Lower leg skin (tissue), 4 donors: ENCODE measurements around the gene BAIAP2. TPM values are rescaled to one million over a fixed set of nuclear protein-coding genes. Genes with fewer than 3 reads are reported as not detected.

Experiments used
- DNase-seq, 2 donors: peaks; one replicate each; pipeline ENCODE4 v3.0.0-alpha.2; 2019; ENCODE audit warnings: low spot score in 2 of 2
- H3K4me3 ChIP-seq: fragments of 200-600 bp; sonication (generic); 2 replicates; pipeline ENCODE4 v1.5.1; 2017; ENCODE audit warnings: mild to moderate bottlenecking, low read depth; ENCODE audit not compliant: poor library complexity, severe bottlenecking
- POLR2A ChIP-seq, 2 donors: fragments of 450-650 bp; IDR thresholded peaks; one replicate each; pipeline ENCODE4 v1.6.1; 2016 to 2017; ENCODE audit warnings: antibody characterized with exemption in 2 of 2, mild to moderate bottlenecking in 1 of 2, moderate library complexity in 1 of 2
- WGBS, 2 donors: methylation state at CpG; one replicate each; pipeline ENCODE4 v1.1.5; 2018; 5-methylcytosine and 5-hydroxymethylcytosine counted together
- intact Hi-C: fragments of 100-400 bp; cut with DNase I; formaldehyde crosslinking; loops from one replicate; pipeline ENCODE4 v1.15.0; 2023; ENCODE audit warnings: low total_unique reads
- total RNA-seq, 4 donors: library from RNA; depleted of rRNA; stranded (reverse); fragments of >200 nt; gene quantifications; one replicate each; pipeline ENCODE4 v1.1.0, GENCODE V29; 2016
- TF ChIP-seq, protein P1 (sequence below), 3 donors: fragments of 450-650 bp; IDR thresholded peaks; one replicate each; pipeline ENCODE4 v1.5.1; 2016; ENCODE audit warnings: antibody characterized with exemption in 3 of 3, mild to moderate bottlenecking in 3 of 3, moderate library complexity in 2 of 3

The BAIAP2 gene
- total RNA-seq, 4 donors from 2014 or later, result 190 to 308 (median 224) TPM

DNA sequence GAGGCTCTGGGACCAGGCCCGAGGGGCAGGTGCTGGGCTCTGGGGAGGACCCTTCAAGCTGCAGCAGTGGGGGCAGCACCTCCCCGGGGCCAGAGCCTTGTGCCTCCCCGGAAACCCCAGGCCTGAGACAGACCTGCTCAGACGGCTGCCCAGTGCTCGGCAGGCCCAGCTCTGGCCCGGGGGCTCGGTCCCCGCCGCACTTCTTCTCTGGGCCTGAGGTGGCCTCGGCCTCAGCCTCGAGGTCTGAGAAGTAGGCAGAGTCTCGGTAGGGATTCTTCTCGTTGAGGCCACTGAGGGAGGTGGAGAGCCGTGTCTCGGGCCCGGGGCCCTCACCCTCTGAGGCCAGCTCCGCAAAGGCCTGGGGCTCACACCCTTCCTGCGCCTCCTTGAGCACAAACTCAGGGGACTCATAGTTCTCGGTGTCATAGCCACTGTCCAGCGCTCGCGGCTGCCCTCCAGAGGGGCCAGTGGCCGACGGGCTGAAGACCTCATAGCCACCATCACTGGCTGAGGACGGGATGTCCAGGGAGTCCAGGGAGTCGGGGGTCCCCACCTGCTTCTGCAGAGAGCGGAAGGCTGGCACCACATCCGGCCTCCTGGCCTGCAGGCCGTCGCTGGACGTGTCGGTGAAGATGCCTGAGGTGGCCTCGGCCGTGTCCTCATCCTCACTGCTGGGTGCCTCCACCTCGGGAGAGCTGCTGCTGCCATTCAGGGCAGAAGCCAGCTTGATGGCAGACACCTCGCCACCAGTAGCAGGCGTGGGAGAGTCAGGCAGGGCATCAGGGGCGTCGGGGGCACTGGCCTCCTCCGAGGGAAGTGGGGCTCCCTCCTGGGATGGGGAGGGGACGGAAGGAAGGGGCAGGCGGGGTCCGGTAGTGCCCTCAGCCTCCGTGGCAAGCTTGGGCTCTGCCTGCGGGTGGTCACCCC, 86.0 kb downstream of the BAIAP2 start:
- TF ChIP-seq, protein P1, sequence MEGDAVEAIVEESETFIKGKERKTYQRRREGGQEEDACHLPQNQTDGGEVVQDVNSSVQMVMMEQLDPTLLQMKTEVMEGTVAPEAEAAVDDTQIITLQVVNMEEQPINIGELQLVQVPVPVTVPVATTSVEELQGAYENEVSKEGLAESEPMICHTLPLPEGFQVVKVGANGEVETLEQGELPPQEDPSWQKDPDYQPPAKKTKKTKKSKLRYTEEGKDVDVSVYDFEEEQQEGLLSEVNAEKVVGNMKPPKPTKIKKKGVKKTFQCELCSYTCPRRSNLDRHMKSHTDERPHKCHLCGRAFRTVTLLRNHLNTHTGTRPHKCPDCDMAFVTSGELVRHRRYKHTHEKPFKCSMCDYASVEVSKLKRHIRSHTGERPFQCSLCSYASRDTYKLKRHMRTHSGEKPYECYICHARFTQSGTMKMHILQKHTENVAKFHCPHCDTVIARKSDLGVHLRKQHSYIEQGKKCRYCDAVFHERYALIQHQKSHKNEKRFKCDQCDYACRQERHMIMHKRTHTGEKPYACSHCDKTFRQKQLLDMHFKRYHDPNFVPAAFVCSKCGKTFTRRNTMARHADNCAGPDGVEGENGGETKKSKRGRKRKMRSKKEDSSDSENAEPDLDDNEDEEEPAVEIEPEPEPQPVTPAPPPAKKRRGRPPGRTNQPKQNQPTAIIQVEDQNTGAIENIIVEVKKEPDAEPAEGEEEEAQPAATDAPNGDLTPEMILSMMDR (IDR thresholded peaks at IDR 0.05), result no peak
- TF ChIP-seq POLR2A (IDR thresholded peaks at IDR 0.05), result no peak
- intact Hi-C loops, result no loop called here
- no peak overlapping the region for H3K4me3 ChIP-seq
- no peak for DNase-seq
- WGBS, 2 donors, result 63 to 71% methylated on average over 16 to 37 of the region's 45 CpGs

DNA sequence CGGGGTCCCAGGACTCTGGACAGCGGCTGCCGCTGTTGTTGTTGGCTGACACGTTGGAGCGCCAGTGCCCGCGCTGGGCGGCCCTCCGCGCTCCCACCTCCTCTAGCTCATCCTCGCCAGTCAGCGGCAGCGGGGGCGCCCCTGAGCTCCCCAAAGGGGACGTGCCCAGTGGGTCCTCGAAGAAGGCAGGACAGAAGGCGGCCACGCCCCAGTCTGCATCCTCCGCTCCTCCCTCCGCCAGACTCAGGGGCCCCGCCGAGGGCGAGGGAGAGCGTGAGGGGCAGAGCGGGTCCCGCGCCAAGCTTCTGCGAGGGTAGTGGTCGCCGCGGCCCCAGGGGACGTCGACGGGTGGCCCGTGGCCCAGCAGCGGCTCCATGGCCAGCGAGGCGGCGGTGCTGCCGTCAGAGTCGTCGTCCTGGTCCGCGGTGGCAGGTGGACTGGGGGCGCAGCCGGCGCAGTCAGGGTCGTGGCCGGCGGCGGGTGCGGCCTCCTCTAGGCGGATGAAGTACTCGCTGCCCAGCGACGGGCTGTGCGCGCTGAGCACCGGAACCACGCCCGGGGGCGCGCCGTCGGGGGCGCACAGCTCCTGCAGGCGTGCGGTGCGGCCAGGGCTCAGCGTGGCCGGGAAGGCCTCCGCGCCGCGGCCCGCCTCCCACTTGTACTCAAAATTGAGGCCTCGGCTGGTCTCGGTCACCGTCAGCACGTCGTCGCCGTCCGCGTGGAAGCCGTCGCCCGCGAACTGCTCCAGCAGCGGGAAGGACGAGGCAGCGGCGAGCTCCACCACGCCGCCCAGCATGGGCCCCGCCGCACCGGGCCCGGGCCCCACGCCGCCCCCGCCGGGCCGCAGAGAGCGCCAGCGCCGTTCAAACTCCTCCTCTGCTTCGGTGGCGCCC, 87.1 kb downstream of the BAIAP2 start:
- intact Hi-C loops, result no loop called here
- no peak for DNase-seq
- WGBS, 2 donors, result 24 to 66% methylated on average over 28 to 78 of the region's 109 CpGs
- no peak for TF ChIP-seq POLR2A (IDR thresholded peaks at IDR 0.05)
- TF ChIP-seq, protein P1 (IDR thresholded peaks at IDR 0.05), result no peak
- H3K4me3 ChIP-seq, result no peak overlapping the region

DNA sequence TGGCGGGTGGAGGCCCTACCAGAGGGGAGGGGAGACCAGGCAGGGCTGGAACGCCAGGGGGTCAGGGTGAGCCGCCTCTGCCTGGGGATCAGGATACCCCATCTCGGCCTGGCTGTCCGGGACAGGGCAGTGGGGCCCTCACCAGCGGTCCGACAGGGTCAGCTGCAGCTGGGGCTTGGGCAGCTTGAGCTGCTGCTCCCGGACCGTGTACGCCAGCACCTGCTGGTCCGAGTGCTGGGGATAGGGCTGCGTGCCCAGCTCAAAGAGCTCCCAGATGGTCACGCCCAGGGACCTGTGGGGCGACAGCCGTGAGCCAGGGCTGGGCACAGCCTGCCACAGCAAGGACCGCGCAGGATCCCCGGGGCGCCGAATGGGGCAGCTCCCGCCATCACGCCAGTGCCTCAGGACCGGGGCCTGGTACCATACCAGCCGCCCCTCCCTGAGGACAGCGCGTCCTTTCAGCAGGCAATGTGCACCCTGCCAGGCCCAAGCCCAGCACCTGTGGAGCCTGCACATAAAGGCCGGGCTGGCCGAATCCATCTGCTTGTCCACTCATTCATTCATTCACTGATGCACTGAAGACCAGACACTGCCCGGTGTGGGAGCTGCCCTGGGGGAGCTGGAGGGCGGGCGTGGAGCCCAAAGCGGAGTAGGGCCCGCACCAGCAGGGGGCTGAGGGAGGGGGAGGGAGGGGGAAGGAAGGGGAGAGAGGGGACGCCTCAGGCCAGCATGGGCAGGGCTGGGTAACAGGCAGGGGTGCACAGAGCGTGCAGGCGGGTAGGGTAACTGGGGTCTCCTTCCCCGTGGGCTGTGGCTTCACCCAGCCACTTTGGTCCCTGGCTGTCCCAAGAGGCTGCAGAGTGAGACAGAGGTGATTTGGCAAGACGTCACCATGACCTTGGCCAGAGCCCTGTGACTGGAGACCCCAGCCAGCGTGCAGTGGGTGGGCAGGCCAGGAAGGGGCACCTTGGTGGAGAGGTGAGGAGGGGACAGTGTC, 88.4 kb downstream of the BAIAP2 start:
- intact Hi-C loops, result no loop called here

DNA sequence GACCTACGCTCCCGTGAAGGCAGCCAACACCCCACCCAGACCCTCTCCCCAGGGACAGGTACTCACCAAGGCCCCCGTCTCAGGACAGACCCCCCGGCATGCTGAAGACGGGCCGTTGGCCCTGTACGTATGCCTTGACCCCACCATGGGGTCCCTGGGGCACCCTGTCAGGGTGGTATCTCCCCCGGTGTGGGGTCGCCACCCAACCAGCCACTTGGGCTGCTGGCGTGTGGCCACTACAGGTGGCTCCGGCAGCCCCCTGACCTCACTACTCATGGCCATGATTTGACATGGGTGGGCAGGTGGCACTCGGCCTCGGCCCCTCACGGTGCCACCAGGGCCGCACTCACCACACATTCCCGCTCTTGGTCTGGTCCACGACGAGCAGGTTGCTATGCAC, 89.4 kb downstream of the BAIAP2 start:
- 82 to 87% methylated on average over 11 to 17 of the region's 18 CpGs for WGBS, 2 donors
- intact Hi-C loops, result no loop called here
- TF ChIP-seq, protein P1 (IDR thresholded peaks at IDR 0.05), result no peak
- TF ChIP-seq POLR2A (IDR thresholded peaks at IDR 0.05), result no peak
- no peak overlapping the region for H3K4me3 ChIP-seq
- DNase-seq, result no peak

More for the DNA sequence above, 88.4 kb downstream of the BAIAP2 start:
- DNase-seq, result no peak
- TF ChIP-seq POLR2A (IDR thresholded peaks at IDR 0.05), result no peak
- TF ChIP-seq, protein P1 (IDR thresholded peaks at IDR 0.05), result no peak
- H3K4me3 ChIP-seq, result no peak overlapping the region
- WGBS, 2 donors, result 63 to 68% methylated on average over 18 to 30 of the region's 39 CpGs

DNA sequence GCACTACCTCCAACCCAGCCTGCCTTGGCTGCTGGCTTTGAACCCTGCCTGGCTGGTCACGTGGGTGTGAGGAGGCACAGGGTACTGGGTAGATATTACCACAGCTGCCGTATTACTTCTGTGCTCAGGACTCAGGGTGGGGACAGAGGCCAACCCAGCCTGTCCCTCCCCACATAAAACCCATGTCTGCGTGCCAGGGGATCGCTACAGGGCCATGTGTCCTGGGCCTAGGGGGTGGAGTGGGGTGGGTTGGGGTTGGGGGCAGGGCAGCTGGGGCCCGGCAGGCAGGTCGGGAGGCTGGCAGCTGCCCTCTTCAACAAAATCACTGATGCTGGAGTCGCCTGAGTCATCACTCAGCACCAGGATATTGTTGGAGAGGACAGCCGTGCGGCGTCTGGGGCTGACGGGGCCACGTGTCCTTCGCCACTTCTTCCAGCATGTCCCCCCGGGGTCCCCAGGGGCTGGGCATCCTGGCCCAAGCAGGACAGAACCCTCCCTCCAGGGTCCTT, 90.7 kb downstream of the BAIAP2 start:
- intact Hi-C loops, result no loop called here
- no peak for TF ChIP-seq POLR2A (IDR thresholded peaks at IDR 0.05)
- TF ChIP-seq, protein P1 (IDR thresholded peaks at IDR 0.05), result no peak
- 24 to 37% methylated on average over 7 to 13 of the region's 14 CpGs for WGBS, 2 donors
- no peak for DNase-seq
- H3K4me3 ChIP-seq, result no peak overlapping the region
